ENCODE measurements around the gene KCNH1.

The KCNH1 gene

DNA sequence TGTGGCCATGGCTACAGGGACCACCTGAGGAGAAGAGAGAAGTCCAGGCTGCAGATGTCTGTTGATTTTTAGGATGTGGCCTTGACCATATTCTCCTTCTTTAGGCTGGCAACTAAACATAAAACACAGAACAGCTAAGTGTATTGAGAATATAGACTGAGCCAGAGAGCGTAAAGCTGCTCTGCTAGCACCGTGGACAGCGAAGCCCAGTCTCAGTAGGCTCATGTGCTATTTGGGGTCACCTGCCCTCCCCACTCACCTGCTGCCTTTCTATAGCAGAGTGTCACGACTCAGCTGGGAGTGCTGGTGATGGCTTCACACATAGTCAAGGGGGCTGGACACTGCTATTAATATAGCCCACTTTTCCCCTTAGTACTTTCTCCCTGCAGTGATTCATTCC is 278.5 kb downstream of the KCNH1 start:
- DNase-seq, result no peak

DNA sequence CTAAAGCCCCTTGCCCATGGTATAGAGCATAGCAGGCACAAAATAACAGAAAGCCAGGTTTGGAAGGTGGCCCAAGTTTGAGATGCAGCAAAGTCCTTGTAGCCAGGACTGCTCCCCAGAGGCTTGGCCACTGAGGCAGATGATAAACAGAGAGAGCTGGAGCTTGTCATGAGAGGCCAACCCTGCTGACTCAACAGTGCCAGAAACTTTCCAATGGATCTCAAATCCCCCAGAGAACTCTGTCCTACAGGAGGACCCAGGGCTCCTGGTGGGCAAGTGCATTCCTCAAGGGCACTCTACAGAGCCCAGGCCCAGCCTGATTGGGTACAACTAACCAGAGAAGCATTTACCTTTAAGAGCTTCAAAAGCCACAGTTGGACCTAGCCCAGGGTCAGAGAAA is 280.7 kb downstream of the KCNH1 start:
- no peak for DNase-seq

DNA sequence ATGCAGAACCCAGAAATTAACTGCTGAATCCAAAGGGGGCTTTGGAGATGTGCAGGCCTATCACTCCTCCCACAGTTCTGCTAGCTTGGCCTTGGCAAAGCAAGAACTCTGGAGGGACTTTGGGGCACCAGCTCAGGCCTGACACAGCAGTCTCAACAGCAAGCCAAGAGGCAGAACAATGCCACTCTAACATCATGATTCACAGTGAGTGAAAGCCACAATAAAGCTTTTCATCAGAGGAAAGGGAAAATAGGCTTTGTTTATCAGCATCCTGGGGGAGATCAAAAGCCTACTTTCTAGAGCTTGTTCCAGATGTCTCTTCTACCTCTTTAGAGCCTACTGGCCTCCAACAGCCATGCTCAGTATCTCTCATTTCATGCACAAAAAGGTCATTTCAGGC is 283.4 kb downstream of the KCNH1 start:
- no peak for DNase-seq

DNA sequence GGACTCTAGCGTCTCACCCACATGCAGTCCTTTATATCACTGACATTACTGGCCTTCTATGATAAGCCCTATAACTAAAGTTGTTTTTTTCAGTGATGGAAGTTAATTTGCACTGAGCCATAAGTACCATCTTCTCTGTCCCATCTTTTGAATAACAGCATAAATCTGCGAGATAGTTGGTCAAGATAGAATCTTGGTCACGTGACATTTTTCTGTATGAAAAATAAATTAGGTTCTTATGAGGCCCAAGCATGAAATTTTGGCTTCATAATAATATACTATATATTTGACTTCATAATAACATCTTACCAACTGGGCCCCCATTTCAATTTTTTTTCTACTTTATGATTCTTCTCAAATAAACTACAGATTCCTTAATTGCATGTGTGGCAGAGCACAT is 285.5 kb downstream of the KCNH1 start:
- DNase-seq, result no peak

DNA sequence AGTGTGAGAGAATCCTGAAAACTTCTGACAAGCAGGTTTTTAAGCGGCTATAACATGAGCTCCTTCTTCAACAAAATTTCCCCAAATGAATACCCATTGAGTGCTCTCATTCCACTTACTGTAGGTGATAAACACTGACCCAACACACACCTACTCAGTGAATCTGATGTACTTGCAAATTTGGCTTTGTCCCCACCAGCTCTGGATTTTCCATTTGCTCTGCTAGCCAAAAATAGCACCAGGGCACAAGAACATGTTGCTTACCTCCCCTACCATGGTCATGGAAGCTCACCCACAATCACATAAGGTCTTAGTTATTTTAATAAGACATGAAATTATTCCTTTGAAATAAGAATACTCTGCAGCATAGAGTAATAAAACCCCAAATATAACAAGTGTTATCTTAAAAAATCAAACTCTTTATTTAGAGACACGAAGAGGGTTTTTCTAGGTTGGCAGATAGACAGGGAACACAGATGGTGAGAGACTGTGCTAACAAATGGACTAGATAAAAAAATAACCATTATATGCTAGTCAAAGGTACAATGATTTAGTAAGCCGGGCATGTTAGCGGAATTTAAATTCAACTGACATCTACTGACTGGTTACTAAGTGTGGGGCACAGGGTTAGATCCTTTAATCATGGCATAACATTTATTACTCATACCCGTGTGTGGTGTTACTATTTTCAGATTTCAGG is 291.9 kb downstream of the KCNH1 start:
- DNase-seq, result no peak

DNA sequence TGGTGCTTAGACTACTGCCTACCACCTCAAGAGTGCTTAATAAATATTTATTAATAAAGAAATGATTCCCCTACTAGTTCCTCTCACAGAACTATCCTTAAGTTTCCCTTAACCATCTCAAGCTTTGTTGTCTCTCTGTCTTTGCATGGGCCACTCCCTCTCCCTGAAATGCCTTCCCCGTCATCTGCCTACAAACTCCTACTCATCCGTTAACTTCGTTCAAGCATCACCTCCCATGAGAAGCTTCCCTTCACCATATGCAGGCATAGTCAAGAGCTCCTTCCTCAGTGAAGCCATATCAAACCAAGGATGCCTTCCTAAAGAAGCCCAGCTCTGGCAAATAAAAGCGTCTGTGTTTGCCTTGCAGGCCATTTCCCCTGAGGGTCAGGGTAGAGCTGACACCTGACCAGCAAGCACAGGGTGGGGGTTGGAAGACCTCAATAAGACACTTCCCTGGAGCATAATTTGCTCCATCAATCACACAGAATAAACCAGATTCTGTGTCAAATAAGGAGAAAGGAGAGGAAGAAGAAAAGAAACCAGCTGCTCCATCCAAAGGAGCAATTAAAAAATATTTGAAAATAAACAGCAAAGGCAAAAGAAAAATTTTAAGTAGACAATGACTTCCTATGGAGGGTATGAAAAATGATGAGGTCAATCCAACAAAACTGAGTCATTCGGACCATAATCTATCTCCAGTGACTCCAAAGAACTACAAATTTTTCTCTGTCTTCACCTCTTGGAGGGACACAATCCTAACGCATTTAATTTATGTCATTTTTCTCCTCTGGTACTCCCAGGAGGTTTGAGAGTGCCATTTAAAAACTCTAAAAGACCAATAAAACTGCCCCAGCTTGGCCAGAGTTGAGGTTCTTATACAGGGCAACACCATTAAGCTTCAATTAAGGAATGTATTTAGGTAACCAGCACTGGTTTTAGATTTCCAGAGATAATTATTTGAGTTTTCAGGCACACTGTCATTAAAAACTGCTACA is 303.6 kb downstream of the KCNH1 start:
- DNase-seq, result no peak

DNA sequence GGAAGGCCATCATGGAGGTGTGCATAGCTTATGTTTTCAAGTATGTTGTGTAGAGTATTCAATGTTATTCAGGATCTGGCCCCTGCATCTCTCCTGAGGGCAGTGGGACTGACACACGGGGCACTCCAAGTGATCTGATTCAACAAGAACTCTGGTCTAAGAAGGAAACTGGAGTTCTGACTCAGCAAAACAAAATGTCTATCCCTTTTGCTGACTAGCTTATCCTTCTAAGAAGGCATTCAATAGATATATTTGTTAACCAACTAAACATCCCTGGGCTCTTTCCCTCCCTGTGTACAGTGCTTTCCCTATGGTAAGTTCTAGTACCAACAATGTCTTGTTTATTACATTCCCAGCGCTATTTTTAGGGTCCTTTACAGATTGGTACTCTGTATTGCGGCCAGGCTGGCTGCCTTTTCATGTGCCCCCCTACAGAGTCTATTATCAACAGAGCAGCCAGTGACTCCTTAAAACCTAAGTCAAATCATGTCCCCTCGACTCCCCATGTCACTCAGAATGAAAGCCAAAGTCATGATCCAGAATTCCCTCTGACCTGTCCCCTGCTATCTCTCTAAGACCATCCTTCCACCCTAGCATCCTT is 304.9 kb downstream of the KCNH1 start:
- no peak for DNase-seq

DNA sequence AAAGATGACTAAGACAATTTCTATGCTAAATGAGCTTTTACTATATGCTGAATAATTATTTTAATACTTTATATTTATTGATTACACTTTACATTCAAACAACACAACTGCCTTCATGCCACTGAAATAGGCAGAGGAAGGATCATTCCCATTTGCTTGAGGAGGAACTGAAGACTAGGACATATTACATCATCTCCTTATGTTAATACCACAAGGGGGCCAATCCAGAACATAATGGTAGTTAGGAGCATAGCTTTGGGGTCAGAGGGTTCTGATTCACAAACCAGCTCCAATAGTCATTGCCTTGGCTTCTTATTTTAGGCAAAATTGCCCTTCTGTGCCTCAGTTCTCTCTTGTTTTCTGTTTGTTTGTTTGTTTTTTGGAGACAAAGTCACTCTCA is 306.5 kb downstream of the KCNH1 start:
- DNase-seq, result no peak

DNA sequence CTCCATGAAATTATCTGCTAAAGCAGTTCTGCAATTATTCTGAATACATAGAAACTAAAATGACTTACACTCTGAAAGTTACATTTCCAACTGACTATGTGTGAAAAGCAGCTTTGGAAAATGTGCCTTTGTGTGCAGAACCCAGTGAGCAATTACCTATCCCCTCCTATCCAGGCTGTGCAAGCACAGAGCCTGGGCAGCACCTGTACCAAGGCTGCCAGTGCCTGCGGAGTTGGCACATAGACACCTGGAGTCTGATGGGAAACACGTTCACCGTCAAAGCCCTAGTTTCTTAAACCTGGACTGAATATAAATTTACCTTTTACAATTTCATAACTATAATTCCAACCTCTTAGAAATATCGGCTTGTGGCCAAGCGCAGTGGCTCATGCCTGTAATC is 307.3 kb downstream of the KCNH1 start:
- DNase-seq, result no peak

DNA sequence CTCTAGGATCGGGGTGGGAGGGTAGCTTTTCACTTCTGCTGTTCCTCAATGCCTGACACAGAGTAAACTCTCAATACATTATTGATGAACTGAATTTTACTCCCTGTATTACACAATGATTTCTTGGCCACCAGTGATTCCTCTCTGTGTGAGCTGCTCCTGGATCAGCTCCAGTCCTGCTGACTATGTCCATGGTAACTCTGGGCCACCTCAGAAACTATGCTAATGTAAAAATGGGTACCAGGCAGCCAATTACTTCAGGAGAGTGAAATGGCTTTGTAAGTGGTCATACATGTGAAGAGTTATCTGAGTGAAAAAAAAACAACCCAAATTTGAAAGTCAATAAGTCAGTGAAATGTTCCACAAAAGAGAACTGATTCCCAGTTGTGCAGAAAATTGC is 311.0 kb downstream of the KCNH1 start:
- DNase-seq, result no peak

DNA sequence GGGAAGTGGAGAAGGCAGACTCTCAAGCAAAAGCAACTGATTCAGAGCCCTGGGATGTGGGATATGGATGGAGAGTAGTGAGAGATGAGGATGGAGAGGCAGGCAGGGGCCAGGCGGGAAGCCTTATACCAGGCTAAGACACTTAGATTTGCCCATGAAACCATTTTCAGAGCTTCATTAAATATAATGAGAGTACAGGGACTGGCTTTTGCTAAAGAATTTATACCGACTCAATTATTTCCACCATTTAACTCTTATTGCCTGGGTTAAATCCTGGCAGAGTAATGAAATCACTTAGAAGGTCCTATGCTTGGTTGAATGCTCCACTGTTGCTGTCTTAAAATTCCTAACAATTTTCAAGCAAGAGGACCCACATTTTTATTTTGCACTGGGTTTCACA is 311.7 kb downstream of the KCNH1 start:
- DNase-seq, result no peak

DNA sequence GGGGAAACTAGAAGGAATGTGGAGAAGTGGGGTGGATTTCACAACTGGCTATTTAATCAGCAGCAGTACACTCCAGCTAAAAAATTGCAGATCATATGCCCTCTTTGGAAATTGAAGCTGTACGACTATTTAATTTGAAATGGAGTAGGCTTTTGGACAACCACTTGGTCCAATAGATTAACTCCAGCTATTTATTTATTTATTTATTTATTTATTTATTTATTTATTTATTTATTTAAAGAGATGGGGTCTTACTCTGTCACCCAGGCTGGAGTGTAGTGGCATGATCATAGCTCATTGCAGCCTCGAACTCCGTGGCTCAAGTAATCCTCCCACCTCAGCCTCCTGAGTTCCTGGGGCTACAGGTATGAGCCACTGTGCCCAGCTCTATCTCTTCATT is 312.3 kb downstream of the KCNH1 start:
- DNase-seq, result no peak

DNA sequence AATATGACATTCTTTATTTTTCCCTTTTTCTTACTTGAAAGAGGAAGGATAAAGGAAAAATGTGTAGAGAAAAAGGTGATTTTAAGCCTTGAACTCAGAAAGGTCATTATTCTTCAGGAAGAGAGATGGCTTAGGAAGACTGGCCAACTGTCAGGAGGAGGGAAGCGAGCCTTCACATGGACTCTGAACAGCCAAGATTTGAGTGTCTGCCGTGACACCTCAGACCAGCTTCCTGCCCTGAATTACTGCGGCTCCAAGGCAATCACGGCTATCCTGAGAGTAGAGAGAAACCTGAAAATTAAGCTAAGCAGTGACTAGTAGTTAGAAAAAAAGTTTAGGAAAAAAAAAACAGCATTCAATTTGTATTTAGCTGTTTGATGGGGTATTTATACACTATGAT is 314.7 kb downstream of the KCNH1 start:
- no peak for DNase-seq

DNA sequence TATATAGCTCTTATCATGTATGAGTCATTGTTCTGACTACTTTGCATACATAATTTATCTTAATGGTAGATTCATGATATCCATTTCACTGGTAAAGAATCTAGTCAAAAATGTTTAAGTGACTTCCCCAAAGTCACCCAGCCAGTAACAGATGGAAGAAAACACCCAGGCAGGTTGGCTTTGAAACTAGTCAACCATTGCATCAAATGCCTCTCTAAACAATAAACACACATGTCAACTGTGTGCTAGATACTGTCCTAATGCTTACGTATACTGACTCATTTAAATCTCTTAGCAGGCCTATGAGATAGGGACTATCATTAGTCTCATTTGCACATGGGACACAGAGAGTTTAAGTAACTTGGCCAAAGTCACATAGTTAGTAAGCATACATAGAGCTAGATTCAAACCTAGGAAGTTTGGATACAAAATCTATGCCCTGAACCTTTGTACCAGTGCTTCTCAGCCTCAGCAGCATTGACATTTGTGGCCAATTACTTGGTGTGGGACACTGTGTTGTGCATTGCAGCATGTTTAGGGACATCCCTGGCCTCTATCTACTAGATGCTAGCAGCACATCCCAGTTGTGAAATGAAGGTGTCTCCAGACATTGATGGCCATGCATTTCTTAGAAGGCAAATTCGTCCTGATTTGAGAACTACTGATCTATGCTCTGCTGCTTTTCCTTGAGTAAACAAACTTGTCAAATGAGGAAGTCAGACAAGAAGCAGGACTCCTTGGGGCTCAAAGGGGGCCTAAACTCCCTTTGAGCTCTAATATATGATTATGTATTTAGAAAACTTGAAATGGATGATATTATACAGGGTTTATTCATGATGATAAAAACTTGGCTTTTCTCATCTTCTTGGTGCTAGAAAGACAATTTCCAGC is 316.3 kb downstream of the KCNH1 start:
- no peak for DNase-seq

DNA sequence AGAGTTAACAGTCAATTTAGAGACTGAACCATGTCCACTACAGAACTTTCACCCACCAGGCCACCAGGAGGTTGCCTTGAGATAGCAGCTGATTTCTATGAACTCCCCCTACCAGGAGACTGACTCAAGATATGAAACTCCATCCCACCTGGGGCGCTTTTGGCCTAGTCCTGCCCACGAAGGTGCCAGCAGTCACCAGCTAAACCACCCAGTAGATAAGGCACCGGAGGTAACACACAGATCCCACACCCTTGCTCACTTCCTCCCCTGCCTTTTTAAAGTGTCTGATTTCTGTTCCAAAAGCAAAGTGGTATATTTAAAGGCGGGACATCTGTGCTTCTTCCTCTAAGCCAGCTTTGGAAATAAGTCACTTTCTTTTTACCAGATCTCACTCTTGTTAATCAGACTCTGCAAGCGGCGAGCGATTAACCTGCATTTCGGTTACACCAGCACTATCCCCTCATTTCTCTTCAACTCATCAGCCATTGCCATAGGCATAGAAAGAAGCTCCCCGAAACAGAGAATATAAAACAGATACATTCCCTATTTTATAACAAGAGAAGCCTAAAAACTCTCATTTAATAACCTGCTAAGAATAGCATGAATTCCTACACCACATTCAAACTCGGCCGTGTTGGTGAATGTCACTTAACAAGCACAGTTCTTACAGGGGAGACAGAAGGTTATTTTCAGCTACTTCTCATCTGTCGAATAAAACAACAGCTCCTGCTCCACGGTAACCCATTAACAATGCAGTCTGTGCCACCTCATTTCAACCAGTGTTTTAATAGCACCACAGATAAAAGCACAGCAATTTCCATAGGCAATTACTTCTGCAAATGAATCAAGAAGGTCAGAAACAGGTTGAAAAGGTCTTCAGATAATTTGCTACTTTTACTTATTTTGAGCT is 318.1 kb downstream of the KCNH1 start:
- no peak for DNase-seq

DNA sequence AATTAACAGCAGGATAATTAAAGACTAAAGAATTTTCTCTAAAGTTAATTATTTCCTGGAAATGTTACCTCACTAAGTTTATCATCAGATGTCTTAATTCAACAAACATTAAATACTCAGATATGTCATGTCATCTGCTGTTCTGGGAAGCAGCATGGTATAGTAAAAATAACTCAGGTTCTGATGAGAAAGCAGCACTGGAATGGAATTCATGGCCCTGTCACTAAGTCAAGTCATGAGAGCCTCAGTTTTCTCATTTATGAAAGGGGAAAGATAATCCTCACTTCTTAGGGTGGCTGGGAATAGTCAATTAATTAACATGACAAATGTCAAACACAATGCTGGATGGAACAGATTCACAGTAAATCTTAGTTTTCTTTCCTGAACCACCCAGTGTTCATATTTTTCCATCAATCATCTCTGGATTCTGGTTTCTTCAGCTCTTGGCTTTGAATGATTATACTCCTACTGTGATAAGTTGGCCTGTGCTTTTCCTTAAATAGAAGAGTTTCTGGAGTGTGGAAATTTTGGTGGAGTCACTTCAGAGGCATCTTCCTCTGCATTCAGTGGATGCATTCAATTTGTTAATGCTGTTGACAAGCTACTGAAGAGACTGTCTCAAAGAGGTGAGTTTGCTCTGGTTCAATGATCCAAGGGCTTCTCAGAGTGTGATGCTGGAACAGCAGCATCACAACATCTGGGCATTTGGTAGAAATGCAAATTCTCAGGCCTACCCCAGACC is 319.4 kb downstream of the KCNH1 start:
- DNase-seq, result no peak

DNA sequence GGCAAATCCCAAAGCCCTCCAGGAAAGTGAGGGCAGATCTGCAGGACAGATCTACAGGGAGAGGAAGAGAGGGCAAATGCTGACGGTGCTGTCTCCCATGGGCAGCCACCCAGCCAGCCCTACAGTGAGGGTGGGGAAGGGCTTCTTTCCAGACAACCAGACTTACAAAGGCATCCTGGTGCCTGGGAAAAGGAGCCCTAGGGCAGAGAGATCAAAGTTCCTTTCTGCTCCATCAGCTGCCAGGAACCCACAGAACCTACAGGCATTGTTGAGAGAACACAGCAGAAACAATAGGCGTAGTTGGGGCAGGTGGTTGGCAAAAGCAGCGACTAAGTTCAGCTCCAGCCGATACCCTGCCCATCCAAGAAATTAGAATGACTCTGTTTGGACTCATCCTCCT is 332.4 kb downstream of the KCNH1 start:
- DNase-seq, result no peak

DNA sequence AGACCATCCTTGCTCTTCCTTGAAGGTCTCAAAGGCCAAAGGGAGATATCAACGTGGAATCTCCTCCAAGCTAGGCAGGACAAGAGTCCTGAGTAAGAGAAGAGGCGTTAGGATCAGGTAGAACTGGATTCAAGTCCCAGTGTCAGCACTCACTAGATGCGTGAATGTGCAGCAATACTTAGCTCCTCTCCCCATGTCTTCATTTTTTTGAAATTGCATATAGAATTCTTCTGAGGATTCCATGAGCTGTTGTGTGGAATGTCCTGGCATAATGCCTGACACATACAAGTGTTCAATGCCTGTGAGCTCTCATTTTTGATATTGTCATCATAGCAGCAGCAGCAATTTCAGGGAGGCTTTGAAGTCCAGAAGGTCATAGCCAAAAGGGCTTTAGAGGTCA is 333.2 kb downstream of the KCNH1 start:
- DNase-seq, result no peak

DNA sequence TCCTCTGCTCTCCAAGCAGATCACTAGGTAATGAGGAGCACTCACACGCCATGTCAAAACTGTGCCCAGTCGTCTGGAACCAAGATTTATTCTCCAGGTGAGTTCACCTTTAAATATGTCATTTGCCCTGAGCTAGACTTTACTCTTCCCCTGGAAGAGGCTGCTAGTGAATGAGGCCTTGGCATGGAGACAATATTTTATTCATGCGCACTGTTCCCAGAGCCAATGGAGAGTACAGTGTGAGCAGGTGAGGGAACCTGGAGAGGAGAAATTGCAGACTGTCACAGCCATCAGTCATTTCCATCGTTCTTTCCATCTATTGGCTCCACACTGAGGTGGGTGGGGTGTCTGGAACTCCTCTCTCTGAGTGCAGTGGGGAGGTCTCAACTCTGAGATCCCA is 333.6 kb downstream of the KCNH1 start:
- DNase-seq, result no peak

DNA sequence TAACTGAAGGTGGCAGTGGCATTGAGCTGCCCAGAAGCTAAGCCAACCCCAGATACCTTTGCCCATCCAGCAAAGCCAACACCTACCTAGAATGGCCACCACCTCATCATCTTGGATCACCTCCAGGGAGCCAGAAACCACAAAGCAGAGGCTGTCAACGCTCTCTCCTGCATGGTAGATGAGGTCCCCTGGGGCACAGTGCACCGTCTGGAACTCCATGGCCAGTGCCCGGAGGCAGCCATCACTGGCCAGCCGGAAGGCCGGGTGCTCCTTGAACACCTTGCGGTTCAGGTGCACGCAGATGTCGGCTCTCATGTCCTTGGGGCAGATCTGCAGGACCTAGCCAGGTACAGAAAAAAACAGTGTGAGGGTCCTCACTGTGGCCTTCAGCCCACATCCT is 336.5 kb downstream of the KCNH1 start:
- DNase-seq, result no peak

DNA sequence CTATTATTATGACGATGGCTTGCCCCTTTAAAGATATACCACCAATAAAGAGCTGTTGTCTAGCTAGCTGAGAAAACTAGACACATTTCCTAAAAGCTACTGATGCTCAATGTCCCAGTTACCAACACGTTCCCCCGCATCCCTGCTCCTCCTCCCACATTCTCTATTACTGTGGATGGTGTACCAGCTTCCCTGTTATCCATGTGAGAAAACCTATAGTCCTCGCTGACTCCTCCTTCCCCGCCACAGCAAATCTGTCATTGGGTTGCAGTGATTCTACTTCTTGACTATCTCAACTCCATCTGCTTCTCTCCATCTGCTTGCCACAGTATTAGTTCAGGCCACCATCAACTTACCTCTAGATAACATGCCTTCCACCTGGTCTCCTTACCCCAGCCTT is 337.5 kb downstream of the KCNH1 start:
- no peak for DNase-seq

All from KG1 (cell line).